ENCODE measurements around the gene ZKSCAN1.

DNA sequence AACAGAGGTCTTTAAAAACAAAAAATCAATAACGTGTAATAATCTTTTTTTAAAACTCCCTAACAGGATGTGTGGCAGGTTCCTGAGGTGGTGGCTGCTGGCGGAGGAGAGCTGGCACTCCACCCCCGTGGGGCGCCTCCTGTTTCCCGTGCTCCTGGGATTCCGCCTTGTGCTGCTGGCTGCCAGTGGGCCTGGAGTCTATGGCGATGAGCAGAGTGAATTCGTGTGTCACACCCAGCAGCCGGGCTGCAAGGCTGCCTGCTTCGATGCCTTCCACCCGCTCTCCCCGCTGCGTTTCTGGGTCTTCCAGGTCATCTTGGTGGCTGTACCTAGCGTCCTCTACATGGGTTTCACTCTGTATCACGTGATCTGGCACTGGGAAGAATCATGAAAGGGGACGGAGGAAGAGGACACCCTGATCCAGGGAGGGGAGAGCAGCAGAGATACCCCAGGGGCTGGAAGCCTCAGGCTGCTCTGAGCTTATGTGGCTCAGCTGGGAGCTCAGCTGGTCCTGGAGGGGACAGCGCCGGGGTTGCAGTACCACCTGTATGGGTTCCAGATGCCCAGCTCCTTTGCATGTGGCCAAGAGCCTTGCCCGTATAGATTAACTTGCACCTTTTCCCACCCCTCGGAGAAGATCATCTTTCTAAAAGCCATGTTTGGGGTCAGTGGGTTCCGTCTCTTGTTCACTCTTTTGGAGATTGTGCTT lies 22.9 kb upstream of the ZKSCAN1 start:
- TF ChIP-seq, protein P1, sequence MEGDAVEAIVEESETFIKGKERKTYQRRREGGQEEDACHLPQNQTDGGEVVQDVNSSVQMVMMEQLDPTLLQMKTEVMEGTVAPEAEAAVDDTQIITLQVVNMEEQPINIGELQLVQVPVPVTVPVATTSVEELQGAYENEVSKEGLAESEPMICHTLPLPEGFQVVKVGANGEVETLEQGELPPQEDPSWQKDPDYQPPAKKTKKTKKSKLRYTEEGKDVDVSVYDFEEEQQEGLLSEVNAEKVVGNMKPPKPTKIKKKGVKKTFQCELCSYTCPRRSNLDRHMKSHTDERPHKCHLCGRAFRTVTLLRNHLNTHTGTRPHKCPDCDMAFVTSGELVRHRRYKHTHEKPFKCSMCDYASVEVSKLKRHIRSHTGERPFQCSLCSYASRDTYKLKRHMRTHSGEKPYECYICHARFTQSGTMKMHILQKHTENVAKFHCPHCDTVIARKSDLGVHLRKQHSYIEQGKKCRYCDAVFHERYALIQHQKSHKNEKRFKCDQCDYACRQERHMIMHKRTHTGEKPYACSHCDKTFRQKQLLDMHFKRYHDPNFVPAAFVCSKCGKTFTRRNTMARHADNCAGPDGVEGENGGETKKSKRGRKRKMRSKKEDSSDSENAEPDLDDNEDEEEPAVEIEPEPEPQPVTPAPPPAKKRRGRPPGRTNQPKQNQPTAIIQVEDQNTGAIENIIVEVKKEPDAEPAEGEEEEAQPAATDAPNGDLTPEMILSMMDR (IDR thresholded peaks at IDR 0.05), result no peak
- TF ChIP-seq POLR2A (IDR thresholded peaks at IDR 0.05), result no peak
- no peak for TF ChIP-seq POLR2AphosphoS5 (IDR thresholded peaks at IDR 0.05)

Data from prostate gland (tissue), 2 donors.